Prostate gland (tissue), 2 donors: Measurements from ENCODE around the gene FCER1G.

Experiments used
- POLR2A ChIP-seq: fragments of 450-650 bp; IDR thresholded peaks from one replicate; pipeline ENCODE4 v1.6.1; 2016; ENCODE audit warnings: antibody characterized with exemption, mild to moderate bottlenecking
- POLR2AphosphoS5 ChIP-seq: sonication (generic); formaldehyde crosslinking; IDR thresholded peaks from one replicate; pipeline ENCODE4 v1.6.1; 2017; ENCODE audit warnings: antibody characterized with exemption
- TF ChIP-seq, protein P1 (sequence below), 4 experiments: fragments of 200-600 bp in 2 of 4; fragments of 450-650 bp in 2 of 4; sonication (generic) in 2 of 4; IDR thresholded peaks; 1 replicate in 3 of 4; 2 replicates in 1 of 4; pipeline ENCODE4 v1.5.1; 2016 to 2019; ENCODE audit warnings: antibody characterized with exemption in 4 of 4, mild to moderate bottlenecking in 2 of 4, moderate library complexity in 2 of 4

DNA sequence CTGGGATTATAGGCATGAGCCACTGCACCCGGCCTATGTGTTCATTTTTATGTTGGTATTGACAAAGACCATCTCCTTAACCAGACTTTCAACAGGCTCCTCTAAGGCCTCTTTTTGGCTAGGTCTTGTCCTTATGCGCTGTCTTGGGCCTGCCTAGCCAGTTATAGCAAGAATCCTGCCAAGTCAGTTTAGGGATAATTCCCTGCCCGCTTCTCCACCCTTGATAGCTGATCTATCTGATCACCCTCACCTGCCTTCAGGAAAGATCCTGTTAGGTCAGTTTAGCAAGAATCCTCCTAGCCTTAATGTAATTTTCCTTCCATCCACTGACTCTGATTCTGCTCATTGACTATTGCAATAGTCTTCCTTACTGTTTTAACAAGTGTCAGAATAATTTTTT lies 35.4 kb upstream of the FCER1G start:
- TF ChIP-seq POLR2AphosphoS5 (no peak), POLR2A (no peak)
- TF ChIP-seq, protein P1, sequence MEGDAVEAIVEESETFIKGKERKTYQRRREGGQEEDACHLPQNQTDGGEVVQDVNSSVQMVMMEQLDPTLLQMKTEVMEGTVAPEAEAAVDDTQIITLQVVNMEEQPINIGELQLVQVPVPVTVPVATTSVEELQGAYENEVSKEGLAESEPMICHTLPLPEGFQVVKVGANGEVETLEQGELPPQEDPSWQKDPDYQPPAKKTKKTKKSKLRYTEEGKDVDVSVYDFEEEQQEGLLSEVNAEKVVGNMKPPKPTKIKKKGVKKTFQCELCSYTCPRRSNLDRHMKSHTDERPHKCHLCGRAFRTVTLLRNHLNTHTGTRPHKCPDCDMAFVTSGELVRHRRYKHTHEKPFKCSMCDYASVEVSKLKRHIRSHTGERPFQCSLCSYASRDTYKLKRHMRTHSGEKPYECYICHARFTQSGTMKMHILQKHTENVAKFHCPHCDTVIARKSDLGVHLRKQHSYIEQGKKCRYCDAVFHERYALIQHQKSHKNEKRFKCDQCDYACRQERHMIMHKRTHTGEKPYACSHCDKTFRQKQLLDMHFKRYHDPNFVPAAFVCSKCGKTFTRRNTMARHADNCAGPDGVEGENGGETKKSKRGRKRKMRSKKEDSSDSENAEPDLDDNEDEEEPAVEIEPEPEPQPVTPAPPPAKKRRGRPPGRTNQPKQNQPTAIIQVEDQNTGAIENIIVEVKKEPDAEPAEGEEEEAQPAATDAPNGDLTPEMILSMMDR (IDR thresholded peaks at IDR 0.05): no peak
